DOHH2 (cell line): ENCODE results near the gene RASA4B.

ENCODE experiments used
- CTCF ChIP-seq: fragments of 200-600 bp; sonication (generic); IDR thresholded peaks from one replicate; pipeline ENCODE4 v1.5.1; 2014; ENCODE audit warnings: antibody characterized with exemption, mild to moderate bottlenecking, low read depth, low read length; ENCODE audit not compliant: poor library complexity, severe bottlenecking
- EZH2phosphoT487 ChIP-seq: fragments of 200-600 bp; sonication (generic); IDR thresholded peaks from 2 replicates; pipeline ENCODE4 v1.6.1; 2017; ENCODE audit warnings: borderline replicate concordance, mild to moderate bottlenecking, antibody characterized with exemption, low read length, moderate library complexity, mixed read lengths

- TF ChIP-seq CTCF, result no peak
- TF ChIP-seq EZH2phosphoT487, result no peak
Observed at GRCh38 chr7:102444961-102445673, 72.5 kb downstream of the RASA4B start.
